RWPE1 (cell line): ENCODE measurements around the gene POLN.
A peak's percentile ranks its signal among the peaks of the same experiment; 100 is the strongest.

Experiments
- CTCF ChIA-PET: fragments of 350-600 bp; sonication (Branson Sonifier 250); formaldehyde crosslinking; extraction: SDS; loops from one replicate; lab custom pipeline; 2021; lab: Yijun Ruan, JAX
- POLR2A ChIA-PET: fragments of 400-600 bp; formaldehyde crosslinking; extraction: SDS; loops from one replicate; lab custom pipeline; 2020; ENCODE audit warnings: antibody characterized with exemption; ENCODE audit not compliant: low non-redundant PET; lab: Yijun Ruan, JAX
- DNase-seq: peaks from one replicate; pipeline ENCODE4 v3.0.0; 2012; ENCODE audit warnings: low spot score
- H3K27ac ChIP-seq: fragments of 450-650 bp; 2 replicates; pipeline ENCODE4 v1.5.1; 2017
- TF ChIP-seq, protein P1 (sequence below): fragments of 450-650 bp; conservative IDR thresholded peaks from 2 replicates; pipeline ENCODE4 v1.5.1; 2017; ENCODE audit warnings: low read depth, mild to moderate bottlenecking

The POLN gene

GRCh38 chr4:2090642-2091041 lies 151.3 kb downstream of the POLN start:
- H3K27ac ChIP-seq: no peak overlapping the region
- DNase-seq: no peak
- ChIA-PET POLR2A (no interaction called here), CTCF (no interaction called here)
- TF ChIP-seq, protein P1, sequence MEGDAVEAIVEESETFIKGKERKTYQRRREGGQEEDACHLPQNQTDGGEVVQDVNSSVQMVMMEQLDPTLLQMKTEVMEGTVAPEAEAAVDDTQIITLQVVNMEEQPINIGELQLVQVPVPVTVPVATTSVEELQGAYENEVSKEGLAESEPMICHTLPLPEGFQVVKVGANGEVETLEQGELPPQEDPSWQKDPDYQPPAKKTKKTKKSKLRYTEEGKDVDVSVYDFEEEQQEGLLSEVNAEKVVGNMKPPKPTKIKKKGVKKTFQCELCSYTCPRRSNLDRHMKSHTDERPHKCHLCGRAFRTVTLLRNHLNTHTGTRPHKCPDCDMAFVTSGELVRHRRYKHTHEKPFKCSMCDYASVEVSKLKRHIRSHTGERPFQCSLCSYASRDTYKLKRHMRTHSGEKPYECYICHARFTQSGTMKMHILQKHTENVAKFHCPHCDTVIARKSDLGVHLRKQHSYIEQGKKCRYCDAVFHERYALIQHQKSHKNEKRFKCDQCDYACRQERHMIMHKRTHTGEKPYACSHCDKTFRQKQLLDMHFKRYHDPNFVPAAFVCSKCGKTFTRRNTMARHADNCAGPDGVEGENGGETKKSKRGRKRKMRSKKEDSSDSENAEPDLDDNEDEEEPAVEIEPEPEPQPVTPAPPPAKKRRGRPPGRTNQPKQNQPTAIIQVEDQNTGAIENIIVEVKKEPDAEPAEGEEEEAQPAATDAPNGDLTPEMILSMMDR: no peak

DNA sequence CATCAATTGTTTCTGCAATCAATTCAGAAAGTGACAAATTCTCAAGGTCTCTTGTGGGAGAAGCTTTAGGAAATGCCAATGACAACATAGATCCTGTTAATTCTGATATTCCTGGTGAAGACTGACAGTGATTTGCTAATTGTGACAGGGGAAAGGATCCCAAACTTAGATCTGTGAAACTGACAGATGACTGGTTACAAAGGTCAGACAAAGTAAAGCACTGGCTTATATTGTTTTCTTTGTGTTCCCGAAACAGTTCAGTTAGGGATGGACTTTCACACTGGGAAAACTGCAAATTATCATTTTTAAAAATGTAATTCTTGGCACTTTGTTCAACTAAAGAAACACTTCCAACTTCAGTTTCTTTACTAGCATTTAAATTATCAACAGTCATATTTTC lies 152.7 kb downstream of the POLN start:
- TF ChIP-seq, protein P1: no peak
- CTCF ChIA-PET: no interaction called here
- POLR2A ChIA-PET: no interaction called here
- no peak for DNase-seq
- H3K27ac ChIP-seq: no peak overlapping the region

DNA sequence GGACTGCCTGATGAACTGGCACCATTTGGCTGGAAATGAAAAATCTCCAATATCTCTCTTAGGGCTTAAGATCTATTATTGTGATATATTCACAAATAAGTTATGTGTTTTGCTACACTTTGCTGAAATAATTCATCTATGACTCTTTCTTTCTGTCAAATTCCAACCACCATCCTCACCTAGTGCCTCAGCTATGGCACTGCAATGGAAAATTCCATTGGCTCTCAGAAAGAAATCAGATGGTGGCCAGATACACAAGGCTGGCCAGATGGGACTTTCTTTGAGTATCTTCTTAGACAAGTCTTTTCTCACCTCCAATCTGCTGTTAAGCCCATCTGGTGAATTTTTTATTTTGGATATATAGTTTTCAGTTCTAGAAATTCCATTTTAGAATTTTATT lies 154.8 kb downstream of the POLN start:
- TF ChIP-seq, protein P1: no peak
- H3K27ac ChIP-seq: no peak overlapping the region
- CTCF ChIA-PET: interaction anchor here (0.6 kb wide), 1 partner anchor 342 kb away, joined by 3 read pairs; no protein-coding TSS in a partner anchor
- POLR2A ChIA-PET: no interaction called here
- DNase-seq: no peak

DNA sequence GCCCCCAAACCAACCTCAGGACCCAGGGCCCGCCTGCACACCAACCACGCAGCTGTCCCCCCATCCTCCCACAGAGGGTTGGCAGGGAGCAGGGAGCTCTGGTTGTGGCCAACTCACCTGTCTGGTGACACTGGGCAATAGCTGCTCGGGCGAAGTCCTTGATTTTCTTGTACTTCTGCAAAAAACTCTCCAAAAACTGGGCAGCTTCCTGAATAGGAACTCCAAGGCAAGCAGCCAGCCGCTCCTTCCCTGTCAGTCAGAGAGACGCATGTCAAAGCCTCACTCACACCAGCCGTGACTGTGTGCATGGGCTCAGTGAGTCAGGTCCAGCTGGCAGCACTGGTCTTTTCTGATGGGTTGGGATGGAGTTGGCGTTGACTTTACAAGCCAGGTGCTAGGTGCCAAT lies 156.4 kb downstream of the POLN start:
- ChIA-PET POLR2A (no interaction called here), CTCF (no interaction called here)
- H3K27ac ChIP-seq: no peak overlapping the region
- TF ChIP-seq, protein P1: no peak
- peak; percentile 4 for DNase-seq

- TF ChIP-seq, protein P1: no peak
- DNase-seq: no peak
- H3K27ac ChIP-seq: no peak overlapping the region
- ChIA-PET POLR2A (interaction anchor here (0.5 kb wide), 1 partner anchor 19 kb away, joined by 3 read pairs; no protein-coding TSS in a partner anchor), CTCF (no interaction called here)
These were observed 157.6 kb downstream of the POLN start for GRCh38 chr4:2084316-2084715.

- no peak overlapping the region for H3K27ac ChIP-seq
- TF ChIP-seq, protein P1: no peak
- no peak for DNase-seq
- POLR2A ChIA-PET: interaction anchor here (0.5 kb wide), 1 partner anchor 19 kb away, joined by 3 read pairs; no protein-coding TSS in a partner anchor
- CTCF ChIA-PET: no interaction called here
These were observed 158.1 kb downstream of the POLN start for GRCh38 chr4:2083826-2084160.
